T-helper 2 cell treated with Interferon-gamma antibody and Interleukin-4, amounts not matched to agents 5 μg/mL and 100 μg/mL, for 36 hours (primary cell): ENCODE results near the gene ABCG1.

Experiments
- DNase-seq: peaks from one replicate; pipeline ENCODE4 v3.0.0; 2021; ENCODE audit warnings: low spot score
- H3K27ac Mint-ChIP-seq: one replicate; pipeline ENCODE4 v1.8.0; 2021; ENCODE audit warnings: mild to moderate bottlenecking, mixed read lengths
- H3K27me3 Mint-ChIP-seq: one replicate; pipeline ENCODE4 v1.8.0; 2021; ENCODE audit warnings: low read depth, mixed read lengths
- H3K36me3 Mint-ChIP-seq: one replicate; pipeline ENCODE4 v1.8.0; 2021; ENCODE audit warnings: low read depth, mixed read lengths
- H3K4me1 Mint-ChIP-seq: one replicate; pipeline ENCODE4 v1.8.0; 2021; ENCODE audit warnings: low read depth, mixed read lengths
- H3K4me3 Mint-ChIP-seq: one replicate; pipeline ENCODE4 v1.8.0; 2022; ENCODE audit warnings: mild to moderate bottlenecking, moderate library complexity, mixed read lengths
- H3K9me3 Mint-ChIP-seq: one replicate; pipeline ENCODE4 v1.8.0; 2021; ENCODE audit warnings: mixed read lengths

ABCG1 gene

GRCh38 chr21:42262831-42263231 lies 43.9 kb downstream of the ABCG1 start:
- peaks cover 10% of the 10 kb centered on the region for H3K4me1 Mint-ChIP-seq
- no peak overlapping the region for H3K27ac Mint-ChIP-seq
- no peaks in the 10 kb centered on the region for H3K9me3 Mint-ChIP-seq
- peaks cover 5% of the 10 kb centered on the region for H3K27me3 Mint-ChIP-seq
- H3K36me3 Mint-ChIP-seq: no peaks in the 10 kb centered on the region
- no peak for DNase-seq
- no peak overlapping the region for H3K4me3 Mint-ChIP-seq

GRCh38 chr21:42263591-42264131 lies 44.7 kb downstream of the ABCG1 start:
- H3K4me1 Mint-ChIP-seq: peaks cover 10% of the 10 kb centered on the region
- H3K9me3 Mint-ChIP-seq: no peaks in the 10 kb centered on the region
- DNase-seq: no peak
- no peaks in the 10 kb centered on the region for H3K36me3 Mint-ChIP-seq
- no peak overlapping the region for H3K27ac Mint-ChIP-seq
- no peak overlapping the region for H3K4me3 Mint-ChIP-seq
- H3K27me3 Mint-ChIP-seq: peaks cover 2% of the 10 kb centered on the region

- H3K27me3 Mint-ChIP-seq: peaks cover 2% of the 10 kb centered on the region
- no peak overlapping the region for H3K4me3 Mint-ChIP-seq
- no peak overlapping the region for H3K27ac Mint-ChIP-seq
- peaks cover 14% of the 10 kb centered on the region for H3K4me1 Mint-ChIP-seq
- no peaks in the 10 kb centered on the region for H3K36me3 Mint-ChIP-seq
- DNase-seq: no peak
- no peaks in the 10 kb centered on the region for H3K9me3 Mint-ChIP-seq
These were observed 45.6 kb downstream of the ABCG1 start for GRCh38 chr21:42264245-42265195.

- peaks cover 15% of the 10 kb centered on the region for H3K4me1 Mint-ChIP-seq
- no peak overlapping the region for H3K4me3 Mint-ChIP-seq
- no peak for DNase-seq
- H3K36me3 Mint-ChIP-seq: no peaks in the 10 kb centered on the region
- H3K27me3 Mint-ChIP-seq: peaks cover 2% of the 10 kb centered on the region
- no peak overlapping the region for H3K27ac Mint-ChIP-seq
- no peaks in the 10 kb centered on the region for H3K9me3 Mint-ChIP-seq
These were observed 46.4 kb downstream of the ABCG1 start for GRCh38 chr21:42265231-42265812.

- no peak overlapping the region for H3K4me3 Mint-ChIP-seq
- no peak for DNase-seq
- no peaks in the 10 kb centered on the region for H3K9me3 Mint-ChIP-seq
- H3K36me3 Mint-ChIP-seq: no peaks in the 10 kb centered on the region
- H3K27ac Mint-ChIP-seq: peak overlapping the region; percentile 7
- H3K4me1 Mint-ChIP-seq: peaks cover 15% of the 10 kb centered on the region
- peaks cover 2% of the 10 kb centered on the region for H3K27me3 Mint-ChIP-seq
These were observed 48.1 kb downstream of the ABCG1 start for GRCh38 chr21:42266971-42267556.

GRCh38 chr21:42269386-42269785 lies 50.4 kb downstream of the ABCG1 start:
- DNase-seq: no peak
- H3K4me1 Mint-ChIP-seq: peaks cover 15% of the 10 kb centered on the region
- no peaks in the 10 kb centered on the region for H3K9me3 Mint-ChIP-seq
- no peaks in the 10 kb centered on the region for H3K27me3 Mint-ChIP-seq
- H3K36me3 Mint-ChIP-seq: no peaks in the 10 kb centered on the region
- peak overlapping the region; percentile 57 for H3K27ac Mint-ChIP-seq
- no peak overlapping the region for H3K4me3 Mint-ChIP-seq

- Mint-ChIP-seq H3K4me1 (peaks cover 15% of the 10 kb centered on the region), H3K27me3 (no peaks in the 10 kb centered on the region), H3K27ac (no peak overlapping the region), H3K36me3 (no peaks in the 10 kb centered on the region), H3K4me3 (no peak overlapping the region), H3K9me3 (no peaks in the 10 kb centered on the region)
- DNase-seq: no peak
These were observed 52.1 kb downstream of the ABCG1 start for GRCh38 chr21:42271065-42271464.

- H3K9me3 Mint-ChIP-seq: no peaks in the 10 kb centered on the region
- no peak overlapping the region for H3K27ac Mint-ChIP-seq
- H3K36me3 Mint-ChIP-seq: no peaks in the 10 kb centered on the region
- H3K27me3 Mint-ChIP-seq: no peaks in the 10 kb centered on the region
- H3K4me1 Mint-ChIP-seq: peaks cover 12% of the 10 kb centered on the region
- no peak for DNase-seq
- no peak overlapping the region for H3K4me3 Mint-ChIP-seq
These were observed 53.4 kb downstream of the ABCG1 start for GRCh38 chr21:42272109-42272962.

GRCh38 chr21:42272984-42273600 lies 54.2 kb downstream of the ABCG1 start:
- no peak overlapping the region for H3K27ac Mint-ChIP-seq
- no peaks in the 10 kb centered on the region for H3K36me3 Mint-ChIP-seq
- DNase-seq: no peak
- no peaks in the 10 kb centered on the region for H3K9me3 Mint-ChIP-seq
- no peak overlapping the region for H3K4me3 Mint-ChIP-seq
- H3K27me3 Mint-ChIP-seq: no peaks in the 10 kb centered on the region
- peaks cover 8% of the 10 kb centered on the region for H3K4me1 Mint-ChIP-seq

GRCh38 chr21:42276076-42276475 lies 57.1 kb downstream of the ABCG1 start:
- no peaks in the 10 kb centered on the region for H3K4me1 Mint-ChIP-seq
- no peak overlapping the region for H3K27ac Mint-ChIP-seq
- no peak for DNase-seq
- H3K27me3 Mint-ChIP-seq: no peaks in the 10 kb centered on the region
- no peaks in the 10 kb centered on the region for H3K36me3 Mint-ChIP-seq
- no peaks in the 10 kb centered on the region for H3K9me3 Mint-ChIP-seq
- no peak overlapping the region for H3K4me3 Mint-ChIP-seq

GRCh38 chr21:42276526-42277154 lies 57.7 kb downstream of the ABCG1 start:
- Mint-ChIP-seq H3K4me1 (no peaks in the 10 kb centered on the region), H3K4me3 (no peak overlapping the region), H3K27me3 (no peaks in the 10 kb centered on the region), H3K36me3 (no peaks in the 10 kb centered on the region), H3K9me3 (no peaks in the 10 kb centered on the region), H3K27ac (no peak overlapping the region)
- no peak for DNase-seq

GRCh38 chr21:42277593-42277992 lies 58.7 kb downstream of the ABCG1 start:
- DNase-seq: no peak
- Mint-ChIP-seq H3K36me3 (no peaks in the 10 kb centered on the region), H3K4me1 (no peaks in the 10 kb centered on the region), H3K27me3 (no peaks in the 10 kb centered on the region), H3K9me3 (no peaks in the 10 kb centered on the region), H3K4me3 (no peak overlapping the region), H3K27ac (no peak overlapping the region)
